ENCODE data around the gene NLRC3.

The NLRC3 gene

DNA sequence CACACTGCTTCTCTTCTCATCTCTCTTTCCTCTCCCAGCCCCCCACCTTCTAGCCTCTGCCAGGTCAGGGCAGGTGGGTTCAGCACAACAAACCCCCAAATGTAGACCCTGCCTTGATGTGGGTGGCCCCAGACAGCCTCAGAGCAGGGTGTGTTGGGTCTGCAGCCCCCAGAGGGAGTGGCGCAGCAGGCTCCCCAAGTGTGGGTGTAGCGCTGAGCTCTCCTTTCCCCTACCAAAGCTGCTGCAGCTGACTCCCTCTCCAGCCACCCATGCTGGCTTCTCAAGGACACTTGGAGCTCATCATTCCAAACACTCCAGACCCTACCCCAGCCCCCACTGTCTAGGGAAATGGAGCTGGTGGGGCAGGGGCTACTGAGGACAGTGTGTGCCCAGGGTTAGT lies 27.3 kb downstream of the NLRC3 start:
- H3K4me3 ChIP-seq (ENCODE audit: low read length) = no peak overlapping the region
- peaks cover 14% of the 10 kb centered on the region for H3K4me1 ChIP-seq (ENCODE audit: control insufficient read depth, insufficient read depth, low read length)
- no peaks in the 10 kb centered on the region for H3K27me3 ChIP-seq (ENCODE audit: control insufficient read depth, insufficient read depth, low read length)
- no peaks in the 10 kb centered on the region for H3K36me3 ChIP-seq (ENCODE audit: control insufficient read depth, insufficient read depth, low read length)
- H3K27ac ChIP-seq (ENCODE audit: low read length) = no peak overlapping the region
- H3K9me3 ChIP-seq (ENCODE audit: control insufficient read depth, insufficient read depth, low read length) = no peaks in the 10 kb centered on the region
- no peak for DNase-seq (ENCODE audit: low read depth, low spot score)
- no CpG with 5 or more reads among the region's 2 CpGs for WGBS (ENCODE audit: insufficient coverage, insufficient read length)

DNA sequence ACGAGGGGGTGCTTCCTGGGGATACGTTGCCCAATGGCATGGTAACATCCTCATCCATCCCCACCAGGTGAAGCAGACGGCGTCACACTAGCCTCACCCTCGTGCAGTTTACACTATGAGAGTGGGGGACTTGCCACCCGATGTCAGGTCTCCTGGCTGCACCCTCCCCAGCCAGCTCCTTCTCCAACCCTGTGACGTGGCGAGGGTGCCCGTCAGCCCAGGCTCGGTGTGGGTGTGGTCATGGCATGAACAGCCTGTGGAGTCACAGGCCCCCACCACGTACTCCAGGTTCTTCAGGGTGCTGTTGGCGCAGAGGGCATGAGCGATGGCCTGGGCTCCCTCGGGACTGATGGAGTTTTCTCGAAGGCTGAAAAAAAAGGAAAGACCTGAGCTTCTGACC lies 28.3 kb downstream of the NLRC3 start:
- H3K27me3 ChIP-seq (ENCODE audit: control insufficient read depth, insufficient read depth, low read length) = no peaks in the 10 kb centered on the region
- WGBS (ENCODE audit: insufficient coverage, insufficient read length) = no CpG with 5 or more reads among the region's 15 CpGs
- DNase-seq (ENCODE audit: low read depth, low spot score) = no peak

DNA sequence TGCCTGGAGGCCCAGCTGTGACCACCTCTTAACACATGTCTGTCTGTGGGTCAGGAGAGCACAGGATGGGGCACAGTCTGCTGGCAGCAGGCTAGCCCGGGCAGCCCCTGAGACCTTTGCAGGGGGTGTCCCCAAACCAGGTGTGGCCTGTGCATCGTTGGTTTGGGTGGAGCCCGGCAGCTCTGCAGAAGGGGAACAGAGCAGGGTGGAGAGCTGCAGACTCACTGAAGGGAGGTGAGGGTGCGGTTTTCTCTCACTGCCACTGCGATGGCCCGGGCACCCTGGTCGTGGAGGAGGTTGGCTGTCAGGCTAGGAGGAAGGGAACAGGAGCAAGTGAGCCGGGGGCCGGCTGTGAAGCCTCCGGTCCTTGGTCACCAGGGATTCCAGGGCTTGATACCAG lies 28.8 kb downstream of the NLRC3 start:
- Histone ChIP-seq H3K4me1 (ENCODE audit: control insufficient read depth, insufficient read depth, low read length) (peaks cover 6% of the 10 kb centered on the region), H3K27ac (ENCODE audit: low read length) (no peak overlapping the region), H3K4me3 (ENCODE audit: low read length) (no peak overlapping the region), H3K36me3 (ENCODE audit: control insufficient read depth, insufficient read depth, low read length) (no peaks in the 10 kb centered on the region), H3K9me3 (ENCODE audit: control insufficient read depth, insufficient read depth, low read length) (no peaks in the 10 kb centered on the region), H3K27me3 (ENCODE audit: control insufficient read depth, insufficient read depth, low read length) (no peaks in the 10 kb centered on the region)
- no peak for DNase-seq (ENCODE audit: low read depth, low spot score)
- no CpG with 5 or more reads among the region's 10 CpGs for WGBS (ENCODE audit: insufficient coverage, insufficient read length)

More for the DNA sequence above, 28.3 kb downstream of the NLRC3 start:
- Histone ChIP-seq H3K4me3 (ENCODE audit: low read length) (no peak overlapping the region), H3K27ac (ENCODE audit: low read length) (no peak overlapping the region), H3K4me1 (ENCODE audit: control insufficient read depth, insufficient read depth, low read length) (peaks cover 6% of the 10 kb centered on the region), H3K9me3 (ENCODE audit: control insufficient read depth, insufficient read depth, low read length) (no peaks in the 10 kb centered on the region), H3K36me3 (ENCODE audit: control insufficient read depth, insufficient read depth, low read length) (no peaks in the 10 kb centered on the region)

DNA sequence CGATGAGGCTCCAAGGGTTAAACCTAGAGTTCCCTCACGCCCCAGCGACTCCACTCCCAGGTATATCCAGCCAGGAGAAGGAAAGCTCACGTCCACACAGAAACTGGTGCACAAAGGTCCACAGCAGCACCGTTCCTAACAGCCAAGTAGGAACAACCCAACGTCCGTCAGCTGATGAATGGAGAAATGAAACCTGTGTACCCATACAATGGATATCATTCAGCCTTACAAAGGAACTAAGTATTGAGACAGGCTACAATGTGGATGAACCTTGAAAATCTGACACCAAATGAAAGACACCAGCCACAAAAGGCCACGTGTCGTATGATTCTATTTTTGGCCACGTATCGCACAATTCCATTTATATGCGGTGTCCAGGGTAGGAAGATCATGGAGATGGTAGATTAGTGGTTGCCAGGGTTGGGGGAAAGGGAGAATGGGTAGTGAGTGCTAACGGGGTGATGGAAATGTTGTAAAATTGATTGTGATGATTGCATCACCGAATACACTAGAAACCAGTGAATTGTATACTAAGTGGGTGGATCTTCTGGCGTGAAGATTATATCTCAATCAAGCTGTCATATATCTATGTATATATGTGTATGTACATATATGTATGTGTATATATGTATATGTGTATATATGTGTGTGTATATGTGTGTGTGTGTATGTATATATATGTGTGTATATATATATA lies 30.1 kb downstream of the NLRC3 start:
- DNase-seq (ENCODE audit: low read depth, low spot score) = no peak
- Histone ChIP-seq H3K27me3 (ENCODE audit: control insufficient read depth, insufficient read depth, low read length) (no peaks in the 10 kb centered on the region), H3K27ac (ENCODE audit: low read length) (no peak overlapping the region), H3K9me3 (ENCODE audit: control insufficient read depth, insufficient read depth, low read length) (no peaks in the 10 kb centered on the region), H3K36me3 (ENCODE audit: control insufficient read depth, insufficient read depth, low read length) (no peaks in the 10 kb centered on the region), H3K4me1 (ENCODE audit: control insufficient read depth, insufficient read depth, low read length) (peaks cover 4% of the 10 kb centered on the region; the same call in 1 of the 2 replicates), H3K4me3 (ENCODE audit: low read length) (no peak overlapping the region)
- 100% methylated on average over 1 of the region's 15 CpGs for WGBS (ENCODE audit: insufficient coverage, insufficient read length)

DNA sequence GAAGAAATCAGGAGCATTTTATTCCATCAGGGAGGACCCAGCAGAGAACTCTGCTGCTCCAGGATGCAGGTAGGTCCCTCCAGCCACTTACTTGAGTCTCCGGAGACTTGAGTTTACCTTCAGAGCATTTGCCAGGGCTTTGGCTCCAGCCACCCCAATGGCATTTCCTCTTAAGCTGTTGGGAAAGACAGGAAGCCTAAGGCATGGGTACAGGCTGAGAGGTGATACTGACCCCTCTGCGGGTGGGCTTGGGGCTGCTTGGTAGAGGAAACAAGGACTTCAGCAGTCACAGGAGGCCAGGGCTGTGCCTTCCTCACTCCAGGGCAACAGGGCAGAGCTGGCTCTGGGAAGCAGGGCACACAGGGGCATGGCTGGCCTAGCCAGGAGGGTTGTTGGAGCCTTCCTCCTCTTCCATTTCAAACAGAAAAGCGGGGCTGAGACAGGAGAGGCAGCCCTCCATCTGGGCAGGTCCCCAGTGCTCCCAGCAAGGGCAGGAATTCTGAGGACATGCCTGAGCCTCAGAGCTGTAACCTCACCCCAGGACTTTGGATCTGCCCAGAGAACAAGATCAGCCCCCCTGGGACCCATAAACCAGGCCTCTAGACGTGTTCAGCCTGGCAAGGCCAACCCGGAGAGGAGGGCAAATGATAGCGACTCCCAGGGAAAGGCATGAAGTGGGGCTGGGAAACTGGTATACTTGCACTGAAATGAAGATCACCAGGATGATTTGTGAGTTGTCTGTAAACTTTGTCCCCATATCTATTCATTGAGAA lies 34.4 kb downstream of the NLRC3 start:
- DNase-seq (ENCODE audit: low read depth, low spot score) = no peak
- Histone ChIP-seq H3K36me3 (ENCODE audit: control insufficient read depth, insufficient read depth, low read length) (no peaks in the 10 kb centered on the region), H3K27ac (ENCODE audit: low read length) (no peak overlapping the region), H3K9me3 (ENCODE audit: control insufficient read depth, insufficient read depth, low read length) (no peaks in the 10 kb centered on the region), H3K4me3 (ENCODE audit: low read length) (no peak overlapping the region), H3K27me3 (ENCODE audit: control insufficient read depth, insufficient read depth, low read length) (no peaks in the 10 kb centered on the region), H3K4me1 (ENCODE audit: control insufficient read depth, insufficient read depth, low read length) (peaks cover 3% of the 10 kb centered on the region; the same call in 1 of the 2 replicates)
- WGBS (ENCODE audit: insufficient coverage, insufficient read length) = no CpG with 5 or more reads among the region's 6 CpGs

DNA sequence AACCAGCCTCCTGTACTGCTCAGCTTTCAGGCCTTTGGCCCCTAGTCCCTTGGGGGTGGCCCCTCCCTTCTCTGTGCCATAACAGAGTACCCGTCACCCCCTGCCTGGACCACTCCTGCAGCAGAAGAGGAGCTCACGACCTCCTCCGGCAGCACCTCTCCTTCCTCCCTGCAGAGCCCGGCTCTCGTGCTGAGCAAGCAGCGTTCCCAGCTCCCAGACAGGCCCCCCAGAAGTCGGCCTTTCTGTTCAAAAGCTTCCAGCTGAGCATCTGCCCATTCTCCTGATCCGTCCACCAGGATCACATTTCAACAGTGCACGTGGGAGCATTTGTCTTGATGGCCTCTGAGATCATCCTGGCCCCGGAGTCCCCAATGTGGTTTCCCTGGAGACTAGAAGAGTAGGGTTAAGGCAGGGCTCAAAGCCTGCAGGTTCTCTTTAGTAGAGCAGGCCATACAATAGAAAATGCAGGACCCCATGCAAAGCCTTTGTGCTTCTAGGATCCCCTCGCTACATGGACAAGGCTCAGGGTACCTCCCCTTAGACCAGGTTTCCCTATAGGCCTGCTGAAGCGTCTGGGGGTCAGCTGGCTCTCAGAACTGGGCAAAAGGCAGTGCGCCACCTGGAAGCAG lies 35.6 kb downstream of the NLRC3 start:
- peaks cover 3% of the 10 kb centered on the region; the same call in 1 of the 2 replicates for H3K4me1 ChIP-seq (ENCODE audit: control insufficient read depth, insufficient read depth, low read length)
- WGBS (ENCODE audit: insufficient coverage, insufficient read length) = no CpG with 5 or more reads among the region's 13 CpGs
- no peak overlapping the region for H3K27ac ChIP-seq (ENCODE audit: low read length)
- H3K27me3 ChIP-seq (ENCODE audit: control insufficient read depth, insufficient read depth, low read length) = no peaks in the 10 kb centered on the region
- H3K36me3 ChIP-seq (ENCODE audit: control insufficient read depth, insufficient read depth, low read length) = no peaks in the 10 kb centered on the region
- no peak for DNase-seq (ENCODE audit: low read depth, low spot score)
- no peak overlapping the region for H3K4me3 ChIP-seq (ENCODE audit: low read length)
- H3K9me3 ChIP-seq (ENCODE audit: control insufficient read depth, insufficient read depth, low read length) = no peaks in the 10 kb centered on the region

- Histone ChIP-seq H3K4me3 (ENCODE audit: low read length) (no peak overlapping the region), H3K27me3 (ENCODE audit: control insufficient read depth, insufficient read depth, low read length) (no peaks in the 10 kb centered on the region), H3K36me3 (ENCODE audit: control insufficient read depth, insufficient read depth, low read length) (peaks cover 7% of the 10 kb centered on the region), H3K4me1 (ENCODE audit: control insufficient read depth, insufficient read depth, low read length) (peaks cover 3% of the 10 kb centered on the region; the same call in 1 of the 2 replicates), H3K9me3 (ENCODE audit: control insufficient read depth, insufficient read depth, low read length) (no peaks in the 10 kb centered on the region), H3K27ac (ENCODE audit: low read length) (no peak overlapping the region)
- no peak for DNase-seq (ENCODE audit: low read depth, low spot score)
- no CpG with 5 or more reads among the region's 4 CpGs for WGBS (ENCODE audit: insufficient coverage, insufficient read length)
These were observed 39.0 kb downstream of the NLRC3 start for GRCh38 chr16:3538222-3538621.

GRCh38 chr16:3536851-3537250 lies 40.4 kb downstream of the NLRC3 start:
- Histone ChIP-seq H3K4me3 (ENCODE audit: low read length) (no peak overlapping the region), H3K27me3 (ENCODE audit: control insufficient read depth, insufficient read depth, low read length) (no peaks in the 10 kb centered on the region), H3K36me3 (ENCODE audit: control insufficient read depth, insufficient read depth, low read length) (peaks cover 8% of the 10 kb centered on the region), H3K4me1 (ENCODE audit: control insufficient read depth, insufficient read depth, low read length) (no peaks in the 10 kb centered on the region; the same call in 1 of the 2 replicates), H3K27ac (ENCODE audit: low read length) (no peak overlapping the region), H3K9me3 (ENCODE audit: control insufficient read depth, insufficient read depth, low read length) (no peaks in the 10 kb centered on the region)
- WGBS (ENCODE audit: insufficient coverage, insufficient read length) = no CpG with 5 or more reads among the region's 4 CpGs
- DNase-seq (ENCODE audit: low read depth, low spot score) = no peak

DNA sequence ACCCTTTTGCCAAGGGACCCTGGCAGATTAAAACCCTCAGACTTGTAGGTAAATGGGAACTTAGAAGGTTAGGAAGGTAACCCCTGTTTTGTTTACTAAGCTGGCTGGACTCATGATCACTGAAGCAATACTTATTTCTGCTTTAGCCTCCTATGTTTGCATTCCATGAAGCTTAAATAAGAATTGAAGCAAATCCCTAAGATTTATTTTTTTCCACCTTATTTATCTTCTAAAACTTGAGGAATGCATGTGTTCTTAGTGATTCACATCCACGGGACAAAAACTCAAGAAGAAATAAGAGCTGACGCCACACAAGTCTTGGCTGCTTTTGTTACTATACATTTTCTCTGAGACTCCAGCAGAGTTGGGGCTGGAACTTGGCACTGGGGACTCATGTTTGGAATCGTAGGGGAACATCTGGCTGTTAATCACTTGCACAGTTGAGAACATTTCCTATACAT lies 40.9 kb downstream of the NLRC3 start:
- Histone ChIP-seq H3K4me3 (ENCODE audit: low read length) (no peak overlapping the region), H3K9me3 (ENCODE audit: control insufficient read depth, insufficient read depth, low read length) (no peaks in the 10 kb centered on the region), H3K36me3 (ENCODE audit: control insufficient read depth, insufficient read depth, low read length) (peaks cover 8% of the 10 kb centered on the region), H3K27ac (ENCODE audit: low read length) (no peak overlapping the region), H3K4me1 (ENCODE audit: control insufficient read depth, insufficient read depth, low read length) (no peaks in the 10 kb centered on the region), H3K27me3 (ENCODE audit: control insufficient read depth, insufficient read depth, low read length) (no peaks in the 10 kb centered on the region)
- no CpG with 5 or more reads among the region's 3 CpGs for WGBS (ENCODE audit: insufficient coverage, insufficient read length)
- DNase-seq (ENCODE audit: low read depth, low spot score) = no peak

- DNase-seq (ENCODE audit: low read depth, low spot score) = no peak
- Histone ChIP-seq H3K36me3 (ENCODE audit: control insufficient read depth, insufficient read depth, low read length) (peaks cover 8% of the 10 kb centered on the region), H3K27ac (ENCODE audit: low read length) (no peak overlapping the region), H3K9me3 (ENCODE audit: control insufficient read depth, insufficient read depth, low read length) (no peaks in the 10 kb centered on the region), H3K4me3 (ENCODE audit: low read length) (no peak overlapping the region), H3K4me1 (ENCODE audit: control insufficient read depth, insufficient read depth, low read length) (no peaks in the 10 kb centered on the region), H3K27me3 (ENCODE audit: control insufficient read depth, insufficient read depth, low read length) (no peaks in the 10 kb centered on the region)
- no CpG with 5 or more reads among the region's 10 CpGs for WGBS (ENCODE audit: insufficient coverage, insufficient read length)
These were observed 43.1 kb downstream of the NLRC3 start for GRCh38 chr16:3534126-3534525.

Measured in iPS DF 6.9 (cell line).